Loucy (cell line): ENCODE measurements around the gene PRDM8.

ENCODE experiments used
- CTCF ChIP-seq: fragments of 200-600 bp; sonication (generic); conservative IDR thresholded peaks from 2 replicates; pipeline ENCODE4 v1.5.1; 2014; ENCODE audit warnings: mild to moderate bottlenecking, antibody characterized with exemption, low read length
- EZH2phosphoT487 ChIP-seq: fragments of 200-600 bp; IDR thresholded peaks from 2 replicates; pipeline ENCODE4 v1.6.1; 2018; ENCODE audit warnings: antibody characterized with exemption, mild to moderate bottlenecking, moderate library complexity, borderline replicate concordance

- TF ChIP-seq CTCF (no peak), EZH2phosphoT487 (no peak)
These were observed 55.1 kb downstream of the PRDM8 start for GRCh38 chr4:80252427-80252826.
